ENCODE results near the gene TAS1R3. TPM values are rescaled to one million over a fixed set of nuclear protein-coding genes. Genes with fewer than 3 reads are reported as not detected.

TAS1R3 gene
- total RNA-seq, 1 donor from 2014 or later, result 0.93 TPM

- no peak for DNase-seq
- no peak for TF ChIP-seq CTCF (IDR thresholded peaks at IDR 0.05; ENCODE audit: borderline replicate concordance)
Observed at GRCh38 chr1:1285102-1285571, 45.9 kb upstream of the TAS1R3 start.

GRCh38 chr1:1285611-1286311 lies 45.3 kb upstream of the TAS1R3 start:
- no peak for TF ChIP-seq CTCF (IDR thresholded peaks at IDR 0.05; ENCODE audit: borderline replicate concordance)
- Histone ChIP-seq H3K9me3 (replicated peaks) (no peaks in the 10 kb centered on the region), H3K36me3 (no peaks in the 10 kb centered on the region), H3K27ac (replicated peaks) (no peak overlapping the region), H3K27me3 (ENCODE audit: low read depth) (peaks cover 34% of the 10 kb centered on the region), H3K4me1 (peaks cover 12% of the 10 kb centered on the region), H3K4me3 (no peak overlapping the region)
- intact Hi-C loops (cut with micrococcal nuclease), result no loop called here
- no peak for DNase-seq

More at GRCh38 chr1:1285102-1285571, 45.9 kb upstream of the TAS1R3 start:
- no peaks in the 10 kb centered on the region for H3K36me3 ChIP-seq
- intact Hi-C loops (cut with micrococcal nuclease), result no loop called here
- H3K4me1 ChIP-seq, result peaks cover 11% of the 10 kb centered on the region
- no peak overlapping the region for H3K4me3 ChIP-seq
- no peaks in the 10 kb centered on the region for H3K9me3 ChIP-seq (replicated peaks)
- peaks cover 34% of the 10 kb centered on the region for H3K27me3 ChIP-seq (ENCODE audit: low read depth)
- no peak overlapping the region for H3K27ac ChIP-seq (replicated peaks)

GRCh38 chr1:1286313-1287261 lies 44.5 kb upstream of the TAS1R3 start:
- no peak for DNase-seq
- intact Hi-C loops (cut with micrococcal nuclease), result no loop called here
- H3K36me3 ChIP-seq, result no peaks in the 10 kb centered on the region
- peaks cover 16% of the 10 kb centered on the region for H3K4me1 ChIP-seq
- H3K27me3 ChIP-seq (ENCODE audit: low read depth), result peaks cover 34% of the 10 kb centered on the region
- no peak overlapping the region for H3K27ac ChIP-seq (replicated peaks)
- TF ChIP-seq CTCF (IDR thresholded peaks at IDR 0.05; ENCODE audit: borderline replicate concordance), result no peak
- no peaks in the 10 kb centered on the region for H3K9me3 ChIP-seq (replicated peaks)
- no peak overlapping the region for H3K4me3 ChIP-seq

- no peak overlapping the region for H3K4me3 ChIP-seq
- intact Hi-C loops (cut with micrococcal nuclease), result no loop called here
- peaks cover 34% of the 10 kb centered on the region for H3K27me3 ChIP-seq (ENCODE audit: low read depth)
- TF ChIP-seq CTCF (IDR thresholded peaks at IDR 0.05; ENCODE audit: borderline replicate concordance), result no peak
- H3K4me1 ChIP-seq, result peaks cover 14% of the 10 kb centered on the region
- H3K27ac ChIP-seq (replicated peaks), result no peak overlapping the region
- no peaks in the 10 kb centered on the region for H3K9me3 ChIP-seq (replicated peaks)
- H3K36me3 ChIP-seq, result no peaks in the 10 kb centered on the region
- no peak for DNase-seq
Observed at GRCh38 chr1:1287288-1288110, 43.6 kb upstream of the TAS1R3 start.

GRCh38 chr1:1290238-1290731 lies 40.8 kb upstream of the TAS1R3 start:
- no peak overlapping the region for H3K27ac ChIP-seq (replicated peaks)
- peak; percentile 64 for TF ChIP-seq CTCF (IDR thresholded peaks at IDR 0.05; ENCODE audit: borderline replicate concordance)
- H3K9me3 ChIP-seq (replicated peaks), result no peaks in the 10 kb centered on the region
- peak; percentile 51 for DNase-seq
- intact Hi-C loops (cut with micrococcal nuclease), result no loop called here
- H3K4me3 ChIP-seq, result no peak overlapping the region
- peaks cover 22% of the 10 kb centered on the region for H3K36me3 ChIP-seq
- peaks cover 14% of the 10 kb centered on the region for H3K4me1 ChIP-seq
- peaks cover 25% of the 10 kb centered on the region for H3K27me3 ChIP-seq (ENCODE audit: low read depth)
